Nucleus accumbens (tissue), 56 donors: ENCODE measurements around the gene SGPL1.

Experiments used
- DNase-seq, 56 donors: peaks; one replicate each; lab custom pipeline; 2025; lab: John Stamatoyannopoulos, UW

The SGPL1 gene

GRCh38 chr10:70779511-70780369 is 36.0 kb upstream of the SGPL1 start:
- no peak for DNase-seq

GRCh38 chr10:70780370-70780760 is 35.4 kb upstream of the SGPL1 start:
- DNase-seq = no peak

- no peak for DNase-seq
Observed at GRCh38 chr10:70780772-70781171, 35.0 kb upstream of the SGPL1 start.

- no peak for DNase-seq
Observed at GRCh38 chr10:70781461-70782051, 34.2 kb upstream of the SGPL1 start.

GRCh38 chr10:70782086-70782745 is 33.5 kb upstream of the SGPL1 start:
- DNase-seq = no peak

GRCh38 chr10:70782746-70783680 is 32.7 kb upstream of the SGPL1 start:
- DNase-seq = no peak

- no peak for DNase-seq
Observed at GRCh38 chr10:70784016-70784415, 31.7 kb upstream of the SGPL1 start.

- DNase-seq = no peak
Observed at GRCh38 chr10:70784471-70784870, 31.3 kb upstream of the SGPL1 start.

GRCh38 chr10:70785190-70785589 is 30.6 kb upstream of the SGPL1 start, which contains the start of gene TBATA:
Gene TBATA, minus strand, starts transcription at chr10:70785377. Its CDS starts 1,998 bp downstream, at chr10:70783379.
- no peak for DNase-seq

- DNase-seq = no peak
Observed at GRCh38 chr10:70786799-70787415, 28.8 kb upstream of the SGPL1 start.

GRCh38 chr10:70791386-70792039 is 24.2 kb upstream of the SGPL1 start:
- DNase-seq = no peak

GRCh38 chr10:70795613-70796012 is 20.1 kb upstream of the SGPL1 start:
- DNase-seq = no peak

GRCh38 chr10:70797840-70798239 is 17.9 kb upstream of the SGPL1 start:
- no peak for DNase-seq

GRCh38 chr10:70799124-70799523 is 16.6 kb upstream of the SGPL1 start:
- DNase-seq = no peak

- no peak for DNase-seq
Observed at GRCh38 chr10:70801854-70802253, 13.9 kb upstream of the SGPL1 start.

- DNase-seq = no peak
Observed at GRCh38 chr10:70803775-70804420, 11.8 kb upstream of the SGPL1 start.

- no peak for DNase-seq
Observed at GRCh38 chr10:70804421-70804808, 11.3 kb upstream of the SGPL1 start.

- no peak for DNase-seq
Observed at GRCh38 chr10:70805619-70806215, 10.0 kb upstream of the SGPL1 start.

GRCh38 chr10:70806841-70807240 is 8.9 kb upstream of the SGPL1 start:
- DNase-seq = no peak
